AG09319 (cell line): ENCODE results near the gene KRT2.

ENCODE experiments used
- DNase-seq: peaks from one replicate; pipeline ENCODE4 v3.0.0-alpha.2; 2010; ENCODE audit warnings: low read depth; ENCODE audit errors: extremely low read depth
- CTCF ChIP-seq: IDR thresholded peaks from 2 replicates; pipeline ENCODE4 v1.5.1; 2011; ENCODE audit warnings: low read depth, mild to moderate bottlenecking, inconsistent platforms, low read length, moderate library complexity

The KRT2 gene

DNA sequence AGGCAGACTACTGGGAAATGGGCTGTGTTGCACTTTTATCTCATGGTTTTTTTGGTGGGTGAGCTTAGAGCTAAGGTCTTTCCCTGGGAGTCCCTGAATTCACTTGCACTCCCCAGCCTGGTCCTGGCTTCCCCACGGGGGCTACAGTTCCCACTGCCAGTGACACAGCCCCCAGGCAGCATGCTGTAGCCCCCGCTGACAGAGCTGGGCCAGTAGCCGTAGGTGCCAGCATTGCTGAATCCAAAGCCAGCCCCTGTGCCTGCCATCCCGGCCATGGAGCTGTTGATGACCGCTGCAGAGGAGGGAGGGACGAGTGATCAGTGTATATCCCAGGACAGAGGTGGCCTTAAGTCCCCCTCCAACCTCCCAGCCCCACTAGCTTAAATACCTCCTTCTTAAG lies 43.9 kb downstream of the KRT2 start:
- TF ChIP-seq CTCF, result no peak
- no peak for DNase-seq

- DNase-seq, result no peak
- TF ChIP-seq CTCF, result no peak
Observed at GRCh38 chr12:52607314-52607713, 44.7 kb downstream of the KRT2 start.

DNA sequence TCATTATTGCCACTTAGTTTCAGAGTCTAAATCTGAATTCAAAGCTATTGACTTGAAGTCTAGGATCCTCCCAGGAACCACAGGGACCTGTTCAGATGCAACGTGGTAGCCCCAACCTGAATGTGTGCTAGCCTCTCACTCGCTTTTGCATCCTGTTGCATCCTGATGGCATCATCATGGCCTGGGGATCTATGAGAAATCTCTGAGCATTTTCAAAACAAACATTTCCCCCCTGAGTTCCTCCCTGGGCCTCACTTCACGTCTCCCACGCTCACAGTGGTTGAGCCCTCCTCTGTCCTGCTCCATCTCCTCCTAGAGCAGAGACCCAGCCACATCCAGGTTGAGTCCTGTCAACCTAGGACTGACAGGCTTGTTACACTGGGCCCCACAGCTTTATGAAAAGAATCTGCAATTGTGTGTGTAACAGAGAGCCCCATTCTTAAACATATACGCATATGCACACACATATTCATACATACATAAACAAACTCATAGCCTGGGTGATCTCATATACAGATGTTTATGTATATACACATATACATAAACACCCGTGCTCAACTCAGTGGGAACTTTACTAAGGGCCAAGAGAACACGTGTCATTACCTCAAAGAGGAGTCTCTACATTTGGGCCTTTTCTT lies 45.3 kb downstream of the KRT2 start:
- TF ChIP-seq CTCF, result no peak
- no peak for DNase-seq

GRCh38 chr12:52606096-52606495 lies 45.9 kb downstream of the KRT2 start:
- no peak for DNase-seq
- TF ChIP-seq CTCF, result no peak

DNA sequence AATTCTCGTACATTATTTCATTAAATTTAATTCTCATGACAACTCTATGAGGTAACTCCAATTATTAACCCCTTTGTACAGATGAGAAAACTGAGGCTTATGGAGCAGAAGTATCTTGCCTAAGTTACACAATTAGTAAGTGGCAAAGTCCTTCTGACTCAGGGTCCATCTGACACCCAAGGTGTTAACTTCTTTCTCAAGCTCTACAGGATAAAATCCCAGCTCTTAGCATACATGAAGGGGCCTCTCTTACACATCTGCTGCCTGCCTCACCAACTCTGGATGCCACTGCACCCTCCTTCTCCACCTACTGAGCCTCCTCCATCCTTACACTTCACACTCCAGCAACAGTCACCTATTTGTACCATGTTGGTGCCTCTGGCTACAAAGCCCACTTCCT lies 46.5 kb downstream of the KRT2 start:
- no peak for TF ChIP-seq CTCF
- no peak for DNase-seq

- no peak for DNase-seq
- no peak for TF ChIP-seq CTCF
Observed at GRCh38 chr12:52604859-52605258, 47.2 kb downstream of the KRT2 start.

DNA sequence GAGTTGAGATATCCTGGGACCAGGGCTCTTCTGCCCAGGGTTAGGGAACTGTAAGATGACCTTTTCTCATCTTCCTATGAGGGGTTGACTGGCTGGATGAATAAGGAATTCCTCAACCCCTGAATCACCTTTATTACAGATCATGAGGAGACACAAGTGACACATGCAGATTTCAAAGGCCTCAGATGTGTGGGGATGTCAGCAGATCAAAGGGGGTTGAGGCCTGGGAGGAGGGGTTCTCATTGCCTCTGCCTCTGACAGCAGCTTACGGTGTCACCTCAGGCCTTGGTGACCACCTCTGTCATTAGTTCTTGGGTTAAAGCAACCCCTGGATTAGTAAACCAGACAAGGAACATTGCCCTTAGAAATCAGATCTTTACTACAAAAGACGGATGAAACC lies 48.7 kb downstream of the KRT2 start:
- TF ChIP-seq CTCF, result no peak
- no peak for DNase-seq
